GM18526 (cell line): Measurements from ENCODE around the gene LIN9.

Experiments used
- POLR2A ChIP-seq: IDR thresholded peaks from 3 replicates; pipeline ENCODE4 v1.6.1; 2011; ENCODE audit not compliant: insufficient read length; ENCODE audit errors: extremely low read depth

LIN9 gene

DNA sequence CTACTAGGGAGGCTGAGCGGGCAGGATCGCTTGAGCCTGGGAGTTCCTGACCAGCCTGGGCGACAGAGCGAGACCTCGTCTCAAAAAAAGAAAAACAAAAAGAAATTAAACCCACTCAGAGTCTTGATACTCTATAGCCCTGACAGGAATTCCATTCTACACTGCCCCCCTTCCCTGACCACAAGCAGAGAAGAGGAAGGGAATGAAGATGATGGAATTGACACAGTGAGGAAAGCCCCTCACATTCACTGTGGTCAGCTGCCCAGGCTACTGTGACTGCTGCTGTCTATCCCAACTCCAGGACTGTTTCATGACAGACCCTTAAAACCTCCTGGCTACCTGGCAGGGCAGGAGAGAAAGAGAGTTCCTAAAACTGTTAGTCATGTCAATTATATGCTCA lies 12.1 kb downstream of the LIN9 start:
- TF ChIP-seq POLR2A, result no peak

DNA sequence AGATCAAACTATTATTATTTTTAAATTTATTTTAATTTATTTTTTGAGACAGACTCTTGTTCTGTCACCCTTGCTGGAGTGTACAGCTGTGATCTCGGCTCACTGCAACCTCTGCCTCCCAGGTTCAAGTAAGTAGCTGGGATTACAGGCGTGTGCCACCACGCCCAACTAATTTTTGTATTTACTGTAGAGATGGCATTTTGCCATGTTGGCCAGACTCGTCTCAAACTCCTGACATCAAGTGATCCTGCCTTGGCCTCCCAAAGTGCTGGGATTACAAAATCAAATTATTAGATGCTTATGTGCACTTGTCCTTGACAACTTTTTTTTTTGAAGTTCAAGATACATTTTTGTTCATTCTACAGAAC lies 15.4 kb downstream of the LIN9 start:
- TF ChIP-seq POLR2A, result no peak

DNA sequence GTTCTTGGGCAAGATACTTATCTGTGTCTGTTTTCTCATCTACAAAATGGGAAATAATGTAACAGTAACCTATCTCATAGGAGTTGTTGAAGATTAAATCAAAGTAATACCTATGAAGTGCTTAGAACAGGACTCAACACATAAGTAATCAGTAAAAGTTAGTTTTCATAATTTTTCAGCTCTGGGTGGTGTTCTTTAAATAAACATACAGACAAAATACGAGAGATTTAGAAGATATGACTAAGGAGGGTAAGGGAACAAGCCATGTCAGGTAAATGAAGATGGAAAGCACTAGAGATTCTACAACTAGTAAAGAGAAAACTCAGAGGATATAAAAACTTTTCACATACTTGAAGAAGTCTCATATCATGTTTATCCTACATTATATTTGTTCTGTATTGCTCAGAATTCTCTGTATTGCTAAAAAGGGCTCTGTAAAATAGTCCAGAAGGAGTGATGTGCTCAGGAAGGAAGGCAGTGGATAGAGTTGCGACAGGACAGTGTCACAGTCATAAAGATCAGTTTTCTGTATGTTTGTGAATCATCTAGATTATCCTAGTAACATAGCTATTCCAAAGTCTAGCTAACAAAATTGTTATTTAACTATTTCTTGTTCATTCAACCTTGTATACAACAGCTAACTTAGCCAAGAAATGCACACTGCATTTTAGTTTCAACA lies 16.0 kb downstream of the LIN9 start:
- no peak for TF ChIP-seq POLR2A

DNA sequence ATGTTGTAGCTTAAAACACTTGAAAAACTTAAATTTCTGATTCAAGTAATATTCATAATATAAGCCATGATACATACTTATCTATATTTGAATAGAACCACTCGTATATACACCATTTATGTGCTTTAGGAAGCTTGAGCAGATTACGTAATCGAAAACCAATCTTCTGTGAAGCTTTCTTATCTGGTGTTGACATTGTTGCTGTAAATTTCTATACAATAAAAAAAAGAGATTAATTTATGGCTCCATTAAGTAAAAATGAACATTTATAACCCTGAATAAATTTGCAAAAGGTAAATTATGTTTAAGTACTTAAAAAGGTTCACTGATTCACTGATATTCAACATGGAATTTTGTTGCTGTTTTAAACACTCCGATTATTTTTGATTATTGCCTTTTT lies 21.4 kb downstream of the LIN9 start:
- no peak for TF ChIP-seq POLR2A

DNA sequence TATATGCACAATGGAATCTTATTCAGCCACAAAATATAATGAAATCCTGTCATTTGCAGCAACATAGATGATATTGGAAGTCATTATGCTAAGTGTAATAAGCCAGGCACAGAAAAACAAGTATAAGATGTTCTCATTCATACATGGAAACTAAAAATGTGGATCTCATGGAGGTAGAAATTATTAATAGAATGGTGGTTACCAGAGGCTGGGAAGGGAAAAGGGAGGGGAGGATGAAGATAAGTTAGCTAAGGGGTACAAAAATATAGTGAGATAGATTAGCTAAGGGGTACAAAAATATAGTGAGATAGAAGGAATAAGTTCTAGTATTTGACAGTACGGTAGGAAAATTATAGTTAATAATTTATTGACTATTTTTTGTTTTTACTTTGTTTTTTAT lies 27.9 kb downstream of the LIN9 start:
- no peak for TF ChIP-seq POLR2A

DNA sequence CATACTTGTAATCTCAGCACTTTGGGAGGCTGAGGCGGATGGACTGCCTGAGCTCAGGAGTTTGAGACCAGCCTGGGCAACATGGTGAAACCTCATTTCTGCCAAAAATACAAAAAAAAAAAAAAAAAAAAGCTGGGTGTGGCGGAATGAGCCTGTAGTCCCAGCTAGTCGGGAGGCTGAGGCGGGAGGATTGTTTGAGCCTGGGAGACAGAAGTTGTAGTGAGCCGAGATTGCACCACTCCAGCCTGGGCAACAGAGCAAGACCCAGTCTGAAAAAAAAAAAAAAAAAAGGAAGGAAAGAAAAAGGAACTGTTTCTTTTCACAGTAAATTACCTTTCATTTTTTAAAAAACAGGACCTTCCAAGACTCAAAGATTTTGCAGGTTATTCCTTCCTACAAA lies 29.5 kb downstream of the LIN9 start:
- TF ChIP-seq POLR2A, result no peak

DNA sequence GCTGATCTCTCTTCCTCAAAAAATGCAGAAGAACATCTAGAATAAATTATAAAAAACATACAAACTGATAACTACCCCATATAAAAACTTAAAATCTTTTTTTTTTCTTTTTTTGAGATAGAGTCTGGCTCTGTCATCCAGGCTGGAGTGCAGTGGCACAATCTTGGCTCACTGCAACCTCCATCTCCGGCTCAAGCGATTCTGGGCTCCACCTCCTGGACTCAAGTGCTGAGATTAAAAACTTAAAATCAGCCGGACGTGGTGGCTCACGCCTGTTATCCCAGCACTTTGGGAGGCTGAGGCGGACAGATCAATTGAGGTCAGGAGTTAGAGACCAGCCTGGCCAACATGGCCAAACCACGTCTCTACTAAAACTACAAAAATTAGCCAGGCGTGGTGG lies 31.1 kb downstream of the LIN9 start:
- no peak for TF ChIP-seq POLR2A

DNA sequence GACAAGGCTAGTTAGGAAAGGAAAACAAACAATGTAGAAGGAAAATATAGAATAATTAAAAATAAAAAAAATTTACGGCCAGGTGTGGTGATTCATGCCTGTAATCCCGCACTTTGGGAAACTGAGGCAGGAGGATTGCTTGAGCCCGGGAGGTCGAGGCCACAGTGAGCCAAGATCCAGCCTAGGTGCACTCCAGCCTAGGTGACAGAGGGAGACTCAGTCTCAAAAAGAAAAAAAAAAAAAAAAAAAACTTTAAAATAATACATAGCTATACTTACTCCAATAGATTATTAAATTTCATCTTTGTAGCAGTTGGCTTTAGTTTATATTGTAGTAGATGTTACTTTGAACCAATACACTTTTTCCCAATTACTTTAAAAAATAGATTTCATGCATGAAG lies 32.0 kb downstream of the LIN9 start:
- TF ChIP-seq POLR2A, result no peak

DNA sequence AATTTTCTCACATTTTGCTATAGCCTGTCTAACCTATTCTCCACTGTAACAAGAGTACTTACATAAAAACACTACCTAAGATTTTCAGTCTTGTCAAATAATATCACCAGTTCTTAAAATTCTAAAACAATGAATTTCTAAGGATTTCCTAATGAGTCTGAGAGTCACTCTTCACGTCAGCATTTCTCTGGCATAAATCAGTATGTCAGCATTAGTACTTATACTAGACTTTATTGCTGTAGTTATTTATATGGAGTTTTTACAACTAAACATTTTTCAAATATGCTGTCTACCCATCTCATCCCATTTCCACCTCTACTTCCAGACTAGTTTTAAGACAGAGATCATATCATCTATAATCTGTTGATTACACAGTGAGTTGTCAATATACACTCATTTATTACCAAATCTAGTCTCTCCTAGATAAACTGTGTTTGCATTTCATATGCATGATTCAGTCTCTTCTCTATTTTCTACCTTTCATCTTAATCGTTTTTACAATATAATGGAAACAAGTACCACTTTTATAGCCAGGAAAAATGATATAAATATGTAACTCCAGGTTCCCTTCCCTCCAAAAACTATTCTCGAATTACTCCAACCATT lies 32.8 kb downstream of the LIN9 start:
- TF ChIP-seq POLR2A, result no peak

DNA sequence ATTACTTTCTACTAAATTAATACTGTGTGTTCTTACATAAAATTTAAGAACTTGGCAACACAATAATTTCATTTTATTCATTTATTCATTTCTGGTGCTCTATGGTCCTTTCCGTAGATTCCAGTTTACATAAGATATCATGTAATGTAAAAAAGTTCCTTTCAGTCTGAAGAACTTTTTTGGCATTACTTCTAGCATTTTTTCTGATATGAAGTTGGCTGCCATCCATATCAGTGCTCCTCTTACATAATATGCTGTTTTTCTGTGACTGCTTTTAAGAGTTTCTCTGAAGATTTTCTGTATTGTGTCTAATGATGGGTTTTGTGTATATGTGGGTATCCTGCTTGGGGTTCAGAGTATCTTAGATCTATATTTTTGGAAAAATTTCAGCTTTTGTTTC lies 34.8 kb downstream of the LIN9 start:
- TF ChIP-seq POLR2A, result no peak

DNA sequence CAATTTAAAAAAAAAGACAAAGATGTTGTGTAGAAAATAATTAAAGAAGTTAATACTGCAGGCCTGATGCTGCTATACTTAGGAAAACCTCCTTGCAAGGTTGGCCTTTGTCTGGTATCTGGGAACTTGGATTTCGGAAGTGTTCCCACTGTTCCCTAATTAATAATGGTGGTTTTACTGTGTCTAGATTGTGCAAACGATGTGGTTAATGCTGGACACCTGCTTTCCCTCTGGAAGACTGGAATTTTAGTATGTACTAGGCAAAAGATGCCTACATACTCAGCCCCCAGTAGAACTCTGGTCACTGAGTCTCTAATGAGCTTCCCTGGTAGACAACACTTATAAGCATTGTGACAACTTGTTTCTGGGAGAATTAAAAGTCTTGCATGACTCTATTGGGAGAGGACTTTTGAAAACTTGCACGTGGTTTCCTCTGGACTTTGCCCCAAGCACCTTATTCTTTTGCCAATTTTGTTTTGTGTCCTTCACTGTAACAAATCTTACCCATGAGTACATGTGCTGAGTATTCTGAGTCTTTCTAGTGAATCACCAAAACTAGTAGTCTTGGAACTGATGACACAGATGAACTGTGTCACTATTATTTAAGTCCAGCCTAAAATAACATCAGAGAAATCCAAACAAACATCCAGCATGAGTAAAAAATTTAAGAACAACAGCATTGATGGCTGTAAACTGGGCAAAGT lies 40.4 kb downstream of the LIN9 start:
- no peak for TF ChIP-seq POLR2A

DNA sequence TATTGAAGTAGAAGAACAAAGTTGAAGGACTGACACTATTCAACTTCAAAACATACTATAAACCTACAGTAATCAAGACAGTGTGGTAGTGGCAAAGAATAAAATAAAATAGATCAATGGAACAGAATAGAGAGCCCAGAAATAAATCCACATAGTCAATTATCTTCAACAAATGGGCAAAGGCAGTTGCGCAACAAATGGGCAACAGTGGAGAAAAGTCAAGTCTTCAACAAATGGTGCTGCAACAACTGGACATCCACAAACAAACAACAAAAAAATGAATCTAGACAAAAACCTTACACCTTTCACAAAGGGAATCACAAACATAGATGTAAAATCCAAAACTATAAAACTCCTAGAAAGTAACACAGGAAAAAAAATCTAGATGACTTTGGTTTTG lies 47.1 kb downstream of the LIN9 start:
- TF ChIP-seq POLR2A, result no peak

DNA sequence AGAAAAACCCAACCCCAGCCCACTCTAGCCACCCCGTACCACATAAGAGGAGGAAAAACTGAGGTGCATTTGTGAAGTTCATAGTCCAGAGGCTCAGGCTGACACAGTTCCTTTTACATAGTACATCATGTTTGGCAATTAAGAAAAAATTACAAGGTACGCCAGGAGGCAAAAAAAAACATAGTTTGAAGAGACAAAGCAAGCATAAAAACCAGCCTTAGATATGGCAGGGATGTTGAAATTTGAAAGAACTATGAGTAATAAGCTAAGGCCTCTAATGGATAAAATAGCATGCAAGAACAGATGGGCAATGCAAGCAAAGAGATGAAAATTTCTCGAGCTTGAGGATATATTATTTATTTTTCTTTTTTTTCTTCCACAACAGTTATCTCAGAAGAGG lies 53.6 kb downstream of the LIN9 start:
- no peak for TF ChIP-seq POLR2A

DNA sequence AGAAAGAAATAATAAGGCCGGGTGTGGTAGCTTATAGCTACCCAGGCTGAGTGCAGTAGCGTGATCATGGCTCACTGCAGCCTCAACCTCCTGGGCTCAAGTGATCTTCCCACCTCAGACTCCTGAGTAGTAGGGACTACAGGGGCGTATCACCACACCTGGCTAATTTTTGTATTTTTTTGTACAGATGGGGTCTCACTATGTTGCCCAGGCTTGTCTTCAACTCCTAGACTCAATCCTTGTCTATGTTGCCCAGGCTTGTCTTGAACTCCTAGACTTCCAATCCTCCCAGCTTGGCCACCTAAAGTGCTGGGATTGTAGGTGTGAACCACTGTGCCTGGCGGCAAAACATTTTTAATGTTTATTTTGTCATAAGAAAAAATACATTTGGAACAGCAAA lies 55.0 kb downstream of the LIN9 start:
- no peak for TF ChIP-seq POLR2A

DNA sequence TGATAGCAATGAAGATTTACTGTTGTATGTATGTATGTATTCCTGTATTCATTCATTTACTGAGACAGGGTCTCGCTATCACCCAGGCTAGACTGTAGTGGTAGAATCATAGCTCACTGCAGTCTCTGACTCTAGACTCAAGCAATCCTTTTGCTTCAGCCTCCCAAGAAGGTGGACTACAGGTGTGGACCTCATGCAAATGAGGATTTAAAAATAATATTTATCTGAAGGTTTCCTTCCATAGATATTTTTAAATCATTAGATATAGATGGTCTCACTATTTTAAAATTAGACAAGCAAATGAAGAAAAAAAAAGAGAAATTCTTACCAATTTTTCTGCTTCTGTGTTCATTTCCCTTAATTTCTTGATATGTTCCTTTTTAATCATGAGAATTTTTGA lies 58.5 kb downstream of the LIN9 start:
- no peak for TF ChIP-seq POLR2A

DNA sequence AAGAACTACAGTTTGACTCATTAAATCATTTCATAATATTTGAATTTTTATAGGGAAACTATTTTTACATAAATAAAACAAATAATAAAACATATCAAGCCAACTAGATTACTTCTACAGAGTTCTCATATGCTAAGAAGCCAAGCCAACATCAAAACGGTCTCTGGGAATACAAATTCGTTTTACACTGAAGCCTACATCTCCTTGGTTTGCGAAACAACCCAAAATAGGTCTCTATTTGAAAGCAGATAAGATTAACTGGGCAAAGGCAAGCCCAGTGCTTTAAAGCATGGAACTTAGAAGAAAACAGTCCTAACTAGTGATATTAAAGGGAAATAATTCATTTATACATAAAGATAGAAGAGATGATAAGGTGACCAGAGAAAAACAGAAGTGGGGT lies 60.2 kb downstream of the LIN9 start:
- no peak for TF ChIP-seq POLR2A

DNA sequence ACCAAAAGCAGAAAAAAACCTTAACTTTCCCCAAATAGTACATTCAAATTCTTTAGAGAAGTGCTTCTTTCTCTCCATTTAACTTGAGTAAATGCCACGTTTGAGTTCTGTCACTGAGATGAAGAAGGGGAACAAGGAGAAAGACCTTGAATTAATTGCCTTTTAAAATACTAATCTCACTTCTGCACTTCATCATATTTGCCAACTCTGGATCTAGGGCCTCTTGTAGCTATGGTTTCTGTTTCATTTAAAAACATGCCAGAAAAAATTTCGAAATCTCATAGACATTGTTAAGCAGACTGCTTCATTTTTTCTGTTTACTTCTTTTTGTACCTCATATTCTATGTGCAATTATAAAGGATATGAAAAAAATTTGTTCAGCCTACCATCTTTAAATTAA lies 60.9 kb downstream of the LIN9 start:
- no peak for TF ChIP-seq POLR2A
